Neural cell (in vitro differentiated cells): ENCODE results near the gene THEM4. TPM values are rescaled to one million over a fixed set of nuclear protein-coding genes. Genes with fewer than 3 reads are reported as not detected.

Experiments
- H2AFZ ChIP-seq: fragments of 200-600, 300-800 bp; sonication (generic), shearing (Covaris generic); 2 replicates; pipeline ENCODE4 v1.6.0; 2014; ENCODE audit warnings: low read depth, mild to moderate bottlenecking, antibody characterized with exemption, low read length, moderate library complexity
- H3F3A ChIP-seq: fragments of 200-600 bp; shearing (Covaris generic); 2 replicates; pipeline ENCODE4 v1.6.1; 2016; ENCODE audit warnings: mild to moderate bottlenecking, moderate library complexity, mixed read lengths, antibody characterized with exemption, low read length; ENCODE audit not compliant: insufficient read depth, poor library complexity, severe bottlenecking
- H3K27ac ChIP-seq: fragments of 200-600, 300-800 bp; sonication (generic), shearing (Covaris generic); 2 replicates; pipeline ENCODE4 v1.5.1; 2014; ENCODE audit warnings: mild to moderate bottlenecking, low read length, moderate library complexity
- H3K27me3 ChIP-seq: fragments of 300-800, 200-600 bp; sonication (generic), shearing (Covaris generic); 2 replicates; pipeline ENCODE4 v1.6.0; 2014; ENCODE audit warnings: mild to moderate bottlenecking, low read depth, low read length, moderate library complexity; ENCODE audit not compliant: insufficient read depth
- H3K36me3 ChIP-seq: fragments of 300-800, 200-600 bp; sonication (generic), shearing (Covaris generic); 2 replicates; pipeline ENCODE4 v1.5.1; 2014; ENCODE audit warnings: mild to moderate bottlenecking, antibody characterized with exemption, low read length, moderate library complexity; ENCODE audit not compliant: insufficient read depth
- H3K4me2 ChIP-seq: fragments of 300-800, 200-600 bp; sonication (generic), shearing (Covaris generic); 2 replicates; pipeline ENCODE4 v1.6.0; 2014; ENCODE audit warnings: mild to moderate bottlenecking, low read length
- H3K4me3 ChIP-seq: fragments of 300-800, 200-600 bp; sonication (generic), shearing (Covaris generic); 2 replicates; pipeline ENCODE4 v1.5.1; 2014; ENCODE audit warnings: mild to moderate bottlenecking, low read length, moderate library complexity
- H3K79me2 ChIP-seq: fragments of 200-600 bp; shearing (Covaris generic); replicated peaks from 2 replicates; pipeline ENCODE4 v1.6.0; 2014; ENCODE audit warnings: mild to moderate bottlenecking, low read length, moderate library complexity; ENCODE audit not compliant: insufficient read depth
- H3K9ac ChIP-seq: fragments of 300-800, 200-600 bp; sonication (generic), shearing (Covaris generic); 2 replicates; pipeline ENCODE4 v1.6.1; 2016; ENCODE audit warnings: mild to moderate bottlenecking, low read length, mixed read lengths
- H3K9me2 ChIP-seq: fragments of 200-600 bp; shearing (Covaris generic); 2 replicates; pipeline ENCODE4 v1.6.1; 2016; ENCODE audit warnings: mild to moderate bottlenecking, low read length, mixed read lengths; ENCODE audit not compliant: insufficient read depth
- H3K9me3 ChIP-seq: fragments of 200-600, 300-800 bp; sonication (generic), shearing (Covaris generic); 2 replicates; pipeline ENCODE4 v1.6.1; 2016; ENCODE audit warnings: mild to moderate bottlenecking, mixed run types, low read length, moderate library complexity, mixed read lengths
- H4K20me1 ChIP-seq: fragments of 200-600 bp; shearing (Covaris generic); 2 replicates; pipeline ENCODE4 v1.6.1; 2016; ENCODE audit warnings: mild to moderate bottlenecking, mixed run types; ENCODE audit not compliant: insufficient read depth
- EP300 ChIP-seq: fragments of 450-650 bp; conservative IDR thresholded peaks from 2 replicates; pipeline ENCODE4 v1.6.1; 2014; ENCODE audit warnings: antibody characterized with exemption, mild to moderate bottlenecking, moderate library complexity; ENCODE audit not compliant: poor library complexity, severe bottlenecking
- EZH2 ChIP-seq: fragments of 200-600, 300-800 bp; shearing (Covaris generic), sonication (generic); IDR thresholded peaks from 2 replicates; pipeline ENCODE4 v1.6.1; 2014; ENCODE audit warnings: antibody characterized with exemption, low read length, borderline replicate concordance, mild to moderate bottlenecking; ENCODE audit not compliant: insufficient read depth, poor library complexity, severe bottlenecking
- MXI1 ChIP-seq: fragments of 450-650 bp; conservative IDR thresholded peaks from 2 replicates; pipeline ENCODE4 v1.6.1; 2014; ENCODE audit warnings: antibody characterized with exemption, mild to moderate bottlenecking; ENCODE audit not compliant: poor library complexity, severe bottlenecking
- POLR2AphosphoS5 ChIP-seq: IDR thresholded peaks from 2 replicates; pipeline ENCODE4 v1.6.1; 2012
- RAD21 ChIP-seq: fragments of 450-650 bp; conservative IDR thresholded peaks from 2 replicates; pipeline ENCODE4 v1.6.1; 2014; ENCODE audit warnings: antibody characterized with exemption, mild to moderate bottlenecking, moderate library complexity
- SMC3 ChIP-seq: fragments of 450-650 bp; conservative IDR thresholded peaks from 2 replicates; pipeline ENCODE4 v1.6.1; 2014; ENCODE audit warnings: antibody characterized with exemption, mild to moderate bottlenecking, moderate library complexity; ENCODE audit not compliant: poor library complexity
- TAF1 ChIP-seq: IDR thresholded peaks from 2 replicates; pipeline ENCODE4 v1.6.1; 2012; ENCODE audit warnings: low read depth
- polyA plus RNA-seq: library from polyadenylated mRNA; depleted of rRNA; stranded (reverse); fragments of >200 nt; gene quantifications from 2 replicates; pipeline ENCODE4 v1.2.3, GENCODE V29; 2014
- TF ChIP-seq, protein P1 (sequence below): fragments of 450-650 bp; IDR thresholded peaks from 2 replicates; pipeline ENCODE4 v1.5.1; 2014; ENCODE audit warnings: antibody characterized with exemption, mild to moderate bottlenecking, moderate library complexity; ENCODE audit not compliant: poor library complexity, severe bottlenecking
- TF ChIP-seq, protein P2 (sequence below): IDR thresholded peaks from 2 replicates; pipeline ENCODE4 v1.6.1; 2012; ENCODE audit warnings: borderline replicate concordance

THEM4 gene
- polyA plus RNA-seq, 1 donor from 2014 or later = 11.3 TPM

DNA sequence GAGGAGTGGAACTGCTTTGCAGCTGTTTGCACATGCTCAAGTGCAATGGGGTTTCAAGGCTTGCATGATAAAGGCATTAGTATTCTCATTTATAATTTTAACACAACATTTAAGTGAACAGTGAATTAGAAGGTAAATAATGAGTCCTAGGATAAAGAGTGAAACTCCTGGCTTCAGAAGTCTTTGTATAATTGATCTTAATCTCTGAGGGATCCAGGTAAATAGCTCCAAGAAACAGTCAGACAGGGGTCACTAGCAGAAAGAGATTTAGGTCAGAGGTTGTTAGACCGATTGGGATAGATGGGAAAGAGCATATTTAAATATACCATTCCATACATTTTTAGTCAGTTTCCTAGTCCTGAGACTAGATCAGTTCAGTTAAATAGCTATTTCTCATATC, 14.1 kb upstream of the THEM4 start:
- Histone ChIP-seq H3K4me2 (no peak overlapping the region), H4K20me1 (no peaks in the 10 kb centered on the region), H3K9me3 (no peaks in the 10 kb centered on the region), H3K9me2 (no peaks in the 10 kb centered on the region), H3K4me3 (no peak overlapping the region), H3K36me3 (no peaks in the 10 kb centered on the region), H3K27ac (no peak overlapping the region), H3F3A (no peaks in the 10 kb centered on the region), H3K79me2 (no peaks in the 10 kb centered on the region), H3K27me3 (no peaks in the 10 kb centered on the region), H3K9ac (no peak overlapping the region), H2AFZ (no peak overlapping the region)
- TF ChIP-seq POLR2AphosphoS5 (no peak), MXI1 (no peak)

- TF ChIP-seq SMC3 = no peak
- no peak for TF ChIP-seq EZH2
- TF ChIP-seq RAD21 = no peak
- TF ChIP-seq TAF1 = no peak
- no peak for TF ChIP-seq POLR2AphosphoS5
- TF ChIP-seq, protein P1, sequence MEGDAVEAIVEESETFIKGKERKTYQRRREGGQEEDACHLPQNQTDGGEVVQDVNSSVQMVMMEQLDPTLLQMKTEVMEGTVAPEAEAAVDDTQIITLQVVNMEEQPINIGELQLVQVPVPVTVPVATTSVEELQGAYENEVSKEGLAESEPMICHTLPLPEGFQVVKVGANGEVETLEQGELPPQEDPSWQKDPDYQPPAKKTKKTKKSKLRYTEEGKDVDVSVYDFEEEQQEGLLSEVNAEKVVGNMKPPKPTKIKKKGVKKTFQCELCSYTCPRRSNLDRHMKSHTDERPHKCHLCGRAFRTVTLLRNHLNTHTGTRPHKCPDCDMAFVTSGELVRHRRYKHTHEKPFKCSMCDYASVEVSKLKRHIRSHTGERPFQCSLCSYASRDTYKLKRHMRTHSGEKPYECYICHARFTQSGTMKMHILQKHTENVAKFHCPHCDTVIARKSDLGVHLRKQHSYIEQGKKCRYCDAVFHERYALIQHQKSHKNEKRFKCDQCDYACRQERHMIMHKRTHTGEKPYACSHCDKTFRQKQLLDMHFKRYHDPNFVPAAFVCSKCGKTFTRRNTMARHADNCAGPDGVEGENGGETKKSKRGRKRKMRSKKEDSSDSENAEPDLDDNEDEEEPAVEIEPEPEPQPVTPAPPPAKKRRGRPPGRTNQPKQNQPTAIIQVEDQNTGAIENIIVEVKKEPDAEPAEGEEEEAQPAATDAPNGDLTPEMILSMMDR = no peak
- TF ChIP-seq, protein P2, sequence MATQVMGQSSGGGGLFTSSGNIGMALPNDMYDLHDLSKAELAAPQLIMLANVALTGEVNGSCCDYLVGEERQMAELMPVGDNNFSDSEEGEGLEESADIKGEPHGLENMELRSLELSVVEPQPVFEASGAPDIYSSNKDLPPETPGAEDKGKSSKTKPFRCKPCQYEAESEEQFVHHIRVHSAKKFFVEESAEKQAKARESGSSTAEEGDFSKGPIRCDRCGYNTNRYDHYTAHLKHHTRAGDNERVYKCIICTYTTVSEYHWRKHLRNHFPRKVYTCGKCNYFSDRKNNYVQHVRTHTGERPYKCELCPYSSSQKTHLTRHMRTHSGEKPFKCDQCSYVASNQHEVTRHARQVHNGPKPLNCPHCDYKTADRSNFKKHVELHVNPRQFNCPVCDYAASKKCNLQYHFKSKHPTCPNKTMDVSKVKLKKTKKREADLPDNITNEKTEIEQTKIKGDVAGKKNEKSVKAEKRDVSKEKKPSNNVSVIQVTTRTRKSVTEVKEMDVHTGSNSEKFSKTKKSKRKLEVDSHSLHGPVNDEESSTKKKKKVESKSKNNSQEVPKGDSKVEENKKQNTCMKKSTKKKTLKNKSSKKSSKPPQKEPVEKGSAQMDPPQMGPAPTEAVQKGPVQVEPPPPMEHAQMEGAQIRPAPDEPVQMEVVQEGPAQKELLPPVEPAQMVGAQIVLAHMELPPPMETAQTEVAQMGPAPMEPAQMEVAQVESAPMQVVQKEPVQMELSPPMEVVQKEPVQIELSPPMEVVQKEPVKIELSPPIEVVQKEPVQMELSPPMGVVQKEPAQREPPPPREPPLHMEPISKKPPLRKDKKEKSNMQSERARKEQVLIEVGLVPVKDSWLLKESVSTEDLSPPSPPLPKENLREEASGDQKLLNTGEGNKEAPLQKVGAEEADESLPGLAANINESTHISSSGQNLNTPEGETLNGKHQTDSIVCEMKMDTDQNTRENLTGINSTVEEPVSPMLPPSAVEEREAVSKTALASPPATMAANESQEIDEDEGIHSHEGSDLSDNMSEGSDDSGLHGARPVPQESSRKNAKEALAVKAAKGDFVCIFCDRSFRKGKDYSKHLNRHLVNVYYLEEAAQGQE = no peak
- TF ChIP-seq MXI1 = no peak
- no peak for TF ChIP-seq EP300
- Histone ChIP-seq H3K79me2 (no peaks in the 10 kb centered on the region), H2AFZ (no peak overlapping the region), H3K4me2 (no peak overlapping the region), H3K27me3 (no peaks in the 10 kb centered on the region), H4K20me1 (no peaks in the 10 kb centered on the region), H3F3A (no peaks in the 10 kb centered on the region), H3K36me3 (no peaks in the 10 kb centered on the region), H3K9me3 (no peaks in the 10 kb centered on the region), H3K27ac (no peak overlapping the region), H3K9me2 (no peaks in the 10 kb centered on the region), H3K9ac (no peak overlapping the region), H3K4me3 (no peak overlapping the region)
Observed at GRCh38 chr1:151920149-151920548, 10.8 kb upstream of the THEM4 start.
